SK-N-SH (cell line): Measurements from ENCODE around the gene BRD3. TPM values are rescaled to one million over a fixed set of nuclear protein-coding genes. Genes with fewer than 3 reads are reported as not detected.

Experiments
- CTCF ChIA-PET: fragments of 300-600, 350-600 bp; formaldehyde crosslinking; extraction: SDS; loops from one replicate; lab custom pipeline; 2021; lab: Yijun Ruan, JAX
- POLR2A ChIA-PET: fragments of 350-600 bp; sonication (Branson Sonifier 250); formaldehyde crosslinking; extraction: SDS; loops from one replicate; lab custom pipeline; 2020; ENCODE audit warnings: antibody characterized with exemption, inconsistent platforms; lab: Yijun Ruan, JAX
- DNase-seq: peaks from one replicate; pipeline ENCODE4 v3.0.0; 2012
- H2AFZ ChIP-seq: fragments of 200-600 bp; sonication (generic); 2 replicates; pipeline ENCODE4 v1.8.1; 2016; ENCODE audit warnings: antibody characterized with exemption, mild to moderate bottlenecking, low read depth
- H3F3A ChIP-seq: fragments of 200-600 bp; sonication (generic); replicated peaks from 2 replicates; pipeline ENCODE3; 2016; ENCODE audit warnings: antibody characterized with exemption, mild to moderate bottlenecking; ENCODE audit not compliant: insufficient read depth
- H3K27ac ChIP-seq, 2 experiments: fragments of 200-500 bp in 1 of 2; fragments of 200-600 bp in 1 of 2; sonication (Bioruptor generic) in 1 of 2; sonication (generic), shearing (Covaris generic) in 1 of 2; 2 replicates each; pipeline versions ENCODE4 v1.5.1 to v1.6.1; 2014 to 2016; ENCODE audit warnings: low read depth in 2 of 2, inconsistent platforms in 1 of 2, low read length in 1 of 2, mild to moderate bottlenecking in 1 of 2, mixed read lengths in 1 of 2
- H3K27me3 ChIP-seq: fragments of 200-600 bp; sonication (generic), shearing (Covaris generic); 2 replicates; pipeline ENCODE4 v1.6.1; 2016; ENCODE audit warnings: mixed run types; ENCODE audit not compliant: insufficient read depth
- H3K36me3 ChIP-seq, 2 experiments: fragments of 200-500 bp in 1 of 2; fragments of 200-600 bp in 1 of 2; sonication (Bioruptor generic) in 1 of 2; sonication (generic) in 1 of 2; replicated peaks in 1 of 2; 2 replicates each; pipeline versions ENCODE3 to v1.5.1; 2014 to 2016; ENCODE audit warnings: low read length in 1 of 2, mild to moderate bottlenecking in 1 of 2; ENCODE audit not compliant: insufficient read depth in 2 of 2, control insufficient read depth in 1 of 2
- H3K4me1 ChIP-seq, 2 experiments: fragments of 200-500 bp in 1 of 2; fragments of 200-600 bp in 1 of 2; sonication (Bioruptor generic) in 1 of 2; sonication (generic), shearing (Covaris generic) in 1 of 2; 2 replicates each; pipeline versions ENCODE4 v1.5.1 to v1.6.1; 2014 to 2016; ENCODE audit warnings: low read depth in 1 of 2, low read length in 1 of 2, mixed run types in 1 of 2; ENCODE audit not compliant: insufficient read depth in 2 of 2, control insufficient read depth in 1 of 2
- H3K4me2 ChIP-seq: fragments of 200-600 bp; sonication (generic), shearing (Covaris generic); 2 replicates; pipeline ENCODE4 v1.6.1; 2017; ENCODE audit warnings: mixed run types
- H3K4me3 ChIP-seq, 2 experiments: fragments of 200-500 bp in 1 of 2; fragments of 200-600 bp in 1 of 2; sonication (Bioruptor generic) in 1 of 2; sonication (generic), shearing (Covaris generic) in 1 of 2; 2 replicates each; pipeline versions ENCODE4 v1.5.1 to v1.8.1; 2014 to 2016; ENCODE audit warnings: low read depth in 2 of 2, inconsistent platforms in 1 of 2, low read length in 1 of 2, mild to moderate bottlenecking in 1 of 2, mixed read lengths in 1 of 2, moderate library complexity in 1 of 2
- H3K79me2 ChIP-seq: fragments of 200-600 bp; sonication (generic); 2 replicates; pipeline ENCODE4 v1.8.1; 2017; ENCODE audit warnings: mild to moderate bottlenecking; ENCODE audit not compliant: insufficient read depth
- H3K9ac ChIP-seq: fragments of 200-600 bp; sonication (generic); 2 replicates; pipeline ENCODE4 v1.6.1; 2017; ENCODE audit warnings: mixed run types
- H3K9me2 ChIP-seq: fragments of 200-600 bp; sonication (generic); 2 replicates; pipeline ENCODE4 v1.6.1; 2017; ENCODE audit warnings: mixed run types
- H3K9me3 ChIP-seq: fragments of 200-600 bp; sonication (generic); 2 replicates; pipeline ENCODE4 v1.6.1; 2017; ENCODE audit warnings: mixed run types, mild to moderate bottlenecking, moderate library complexity
- H4K20me1 ChIP-seq: fragments of 200-600 bp; sonication (generic); 2 replicates; pipeline ENCODE4 v1.6.1; 2017; ENCODE audit warnings: mild to moderate bottlenecking, mixed run types; ENCODE audit not compliant: insufficient read depth
- FOSL2 ChIP-seq: IDR thresholded peaks from 2 replicates; pipeline ENCODE4 v1.4.0; 2012; ENCODE audit warnings: low read depth, mild to moderate bottlenecking, moderate library complexity, borderline replicate concordance
- GABPA ChIP-seq: IDR thresholded peaks from 2 replicates; pipeline ENCODE4 v1.4.0; 2012; ENCODE audit warnings: low read depth, mild to moderate bottlenecking
- GATA2 ChIP-seq: sonication (generic); formaldehyde crosslinking; IDR thresholded peaks from 2 replicates; pipeline ENCODE4 v1.5.0; 2020; ENCODE audit warnings: mild to moderate bottlenecking, missing genetic modification reagents
- IRF3 ChIP-seq: fragments of 150-350 bp; IDR thresholded peaks from 2 replicates; pipeline ENCODE4 v1.6.1; 2016; ENCODE audit warnings: mild to moderate bottlenecking, low read depth, low read length
- NFIC ChIP-seq: IDR thresholded peaks from 2 replicates; pipeline ENCODE4 v1.4.0; 2012; ENCODE audit warnings: borderline replicate concordance
- NRF1 ChIP-seq: IDR thresholded peaks from 2 replicates; pipeline ENCODE4 v1.6.1; 2012; ENCODE audit warnings: low read depth, mild to moderate bottlenecking, low read length
- RFX5 ChIP-seq: IDR thresholded peaks from 2 replicates; pipeline ENCODE4 v1.6.1; 2012; ENCODE audit warnings: mild to moderate bottlenecking, improper control_type of control experiment, low read length
- RXRA ChIP-seq: IDR thresholded peaks from 2 replicates; pipeline ENCODE4 v1.4.0; 2012; ENCODE audit warnings: low read depth, mild to moderate bottlenecking, borderline replicate concordance
- SIN3A ChIP-seq: IDR thresholded peaks from 2 replicates; pipeline ENCODE4 v1.6.1; 2012; ENCODE audit warnings: low read depth, mild to moderate bottlenecking, low read length, moderate library complexity, borderline replicate concordance
- WGBS: methylation state at CpG from one replicate; pipeline ENCODE4 v1.1.6; 2017; ENCODE audit warnings: low lambda C conversion rate; 5-methylcytosine and 5-hydroxymethylcytosine counted together
- polyA plus RNA-seq, 3 experiments: library from polyadenylated mRNA; depleted of rRNA; stranded (reverse); fragments of >200 nt; gene quantifications; 2 replicates each; pipeline ENCODE4 v1.2.3, GENCODE V29; 2012
- TF ChIP-seq, protein P1 (sequence below): IDR thresholded peaks from 2 replicates; pipeline ENCODE4 v1.4.0; 2012; ENCODE audit warnings: low read depth
- TF ChIP-seq, protein P2 (sequence below): fragments of 150-350 bp; IDR thresholded peaks from 2 replicates; pipeline ENCODE4 v1.6.1; 2017; ENCODE audit warnings: antibody characterized with exemption, low read length, low read depth, borderline replicate concordance
- TF ChIP-seq, protein P3 (sequence below): IDR thresholded peaks from 2 replicates; pipeline ENCODE4; 2012

The BRD3 gene
- polyA plus RNA-seq, 1 of the 3 experiments (the other 2 are of a cell fraction): 11.4 TPM

- TF ChIP-seq IRF3 (no peak), NFIC (no peak), FOSL2 (no peak), NRF1 (no peak), SIN3A (no peak), GABPA (no peak), RFX5 (no peak), RXRA (no peak), GATA2 (CRISPR knock-in tag) (no peak)
- TF ChIP-seq, protein P1, sequence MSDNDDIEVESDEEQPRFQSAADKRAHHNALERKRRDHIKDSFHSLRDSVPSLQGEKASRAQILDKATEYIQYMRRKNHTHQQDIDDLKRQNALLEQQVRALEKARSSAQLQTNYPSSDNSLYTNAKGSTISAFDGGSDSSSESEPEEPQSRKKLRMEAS: no peak
- TF ChIP-seq, protein P2, sequence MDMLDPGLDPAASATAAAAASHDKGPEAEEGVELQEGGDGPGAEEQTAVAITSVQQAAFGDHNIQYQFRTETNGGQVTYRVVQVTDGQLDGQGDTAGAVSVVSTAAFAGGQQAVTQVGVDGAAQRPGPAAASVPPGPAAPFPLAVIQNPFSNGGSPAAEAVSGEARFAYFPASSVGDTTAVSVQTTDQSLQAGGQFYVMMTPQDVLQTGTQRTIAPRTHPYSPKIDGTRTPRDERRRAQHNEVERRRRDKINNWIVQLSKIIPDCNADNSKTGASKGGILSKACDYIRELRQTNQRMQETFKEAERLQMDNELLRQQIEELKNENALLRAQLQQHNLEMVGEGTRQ: no peak
- TF ChIP-seq, protein P3, sequence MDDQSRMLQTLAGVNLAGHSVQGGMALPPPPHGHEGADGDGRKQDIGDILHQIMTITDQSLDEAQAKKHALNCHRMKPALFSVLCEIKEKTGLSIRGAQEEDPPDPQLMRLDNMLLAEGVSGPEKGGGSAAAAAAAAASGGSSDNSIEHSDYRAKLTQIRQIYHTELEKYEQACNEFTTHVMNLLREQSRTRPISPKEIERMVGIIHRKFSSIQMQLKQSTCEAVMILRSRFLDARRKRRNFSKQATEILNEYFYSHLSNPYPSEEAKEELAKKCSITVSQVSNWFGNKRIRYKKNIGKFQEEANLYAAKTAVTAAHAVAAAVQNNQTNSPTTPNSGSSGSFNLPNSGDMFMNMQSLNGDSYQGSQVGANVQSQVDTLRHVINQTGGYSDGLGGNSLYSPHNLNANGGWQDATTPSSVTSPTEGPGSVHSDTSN: no peak
- Histone ChIP-seq H3K27me3 (no peaks in the 10 kb centered on the region), H3K27ac (peak overlapping the region in 1 of 2 experiments; percentile 64; a peak in 1 of 4 replicates), H3K9me3 (no peaks in the 10 kb centered on the region), H3K79me2 (peaks cover 85% of the 10 kb centered on the region), H4K20me1 (peaks cover 84% of the 10 kb centered on the region), H3K36me3 (peaks cover 0 to 16% of the 10 kb centered on the region in 2 experiments), H2AFZ (no peak overlapping the region), H3K9ac (no peak overlapping the region), H3K4me3 (no peak overlapping the region), H3F3A (no peaks in the 10 kb centered on the region), H3K9me2 (no peaks in the 10 kb centered on the region), H3K4me1 (peaks cover 6 to 62% of the 10 kb centered on the region in 2 experiments; a peak in 2 of 4 replicates), H3K4me2 (peak overlapping the region; percentile 7; the same call in 1 of the 2 replicates)
- DNase-seq: peak; percentile 49
- WGBS: 78% methylated on average over 17 of the region's 23 CpGs
- POLR2A ChIA-PET: no interaction called here
- CTCF ChIA-PET: interaction anchor here (0.6 to 1.5 kb wide), 2 partner anchors 30 to 82 kb away, joined by 3 to 4 read pairs; no protein-coding TSS in a partner anchor
Measured at GRCh38 chr9:134056483-134057306, 11.1 kb downstream of the BRD3 start.
